Hepatocyte (in vitro differentiated cells): ENCODE results near the gene FASTK.

ENCODE experiments used
- EZH2phosphoT487 ChIP-seq: fragments of 200-600 bp; sonication (generic); IDR thresholded peaks from one replicate; pipeline ENCODE4 v1.6.1; 2018; ENCODE audit warnings: antibody characterized with exemption, mild to moderate bottlenecking, low read depth, moderate library complexity; ENCODE audit not compliant: unreplicated experiment, severe bottlenecking
- TF ChIP-seq, protein P1 (sequence below): fragments of 200-600 bp; sonication (generic); IDR thresholded peaks from 2 replicates; pipeline ENCODE4 v1.5.1; 2016; ENCODE audit warnings: antibody characterized with exemption, mild to moderate bottlenecking; ENCODE audit not compliant: poor library complexity

DNA sequence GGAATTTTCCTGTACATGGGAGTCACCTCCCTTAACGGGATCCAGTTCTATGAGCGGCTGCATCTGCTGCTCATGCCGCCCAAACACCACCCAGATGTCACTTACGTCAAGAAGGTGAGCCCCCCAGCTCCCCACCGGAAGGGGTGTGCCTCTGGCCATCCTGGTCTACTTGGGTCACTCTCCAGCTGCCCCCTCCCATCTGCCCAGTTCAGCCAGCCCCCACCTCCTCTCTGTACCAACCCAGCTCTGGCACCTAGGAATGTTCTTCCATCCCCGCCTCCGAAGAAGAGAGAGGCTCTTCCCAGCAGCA is 5.0 kb downstream of the FASTK start:
- TF ChIP-seq, protein P1, sequence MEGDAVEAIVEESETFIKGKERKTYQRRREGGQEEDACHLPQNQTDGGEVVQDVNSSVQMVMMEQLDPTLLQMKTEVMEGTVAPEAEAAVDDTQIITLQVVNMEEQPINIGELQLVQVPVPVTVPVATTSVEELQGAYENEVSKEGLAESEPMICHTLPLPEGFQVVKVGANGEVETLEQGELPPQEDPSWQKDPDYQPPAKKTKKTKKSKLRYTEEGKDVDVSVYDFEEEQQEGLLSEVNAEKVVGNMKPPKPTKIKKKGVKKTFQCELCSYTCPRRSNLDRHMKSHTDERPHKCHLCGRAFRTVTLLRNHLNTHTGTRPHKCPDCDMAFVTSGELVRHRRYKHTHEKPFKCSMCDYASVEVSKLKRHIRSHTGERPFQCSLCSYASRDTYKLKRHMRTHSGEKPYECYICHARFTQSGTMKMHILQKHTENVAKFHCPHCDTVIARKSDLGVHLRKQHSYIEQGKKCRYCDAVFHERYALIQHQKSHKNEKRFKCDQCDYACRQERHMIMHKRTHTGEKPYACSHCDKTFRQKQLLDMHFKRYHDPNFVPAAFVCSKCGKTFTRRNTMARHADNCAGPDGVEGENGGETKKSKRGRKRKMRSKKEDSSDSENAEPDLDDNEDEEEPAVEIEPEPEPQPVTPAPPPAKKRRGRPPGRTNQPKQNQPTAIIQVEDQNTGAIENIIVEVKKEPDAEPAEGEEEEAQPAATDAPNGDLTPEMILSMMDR = no peak
- TF ChIP-seq EZH2phosphoT487 = no peak
